ENCODE results near the gene NCAPH2. TPM values are rescaled to one million over a fixed set of nuclear protein-coding genes. Genes with fewer than 3 reads are reported as not detected.

NCAPH2 gene
- total and polyA plus RNA-seq, 2 of the 13 experiments (the other 11 are each of a cell fraction or from before 2014, with no cell fraction given): 28.1 to 64.4 TPM

DNA sequence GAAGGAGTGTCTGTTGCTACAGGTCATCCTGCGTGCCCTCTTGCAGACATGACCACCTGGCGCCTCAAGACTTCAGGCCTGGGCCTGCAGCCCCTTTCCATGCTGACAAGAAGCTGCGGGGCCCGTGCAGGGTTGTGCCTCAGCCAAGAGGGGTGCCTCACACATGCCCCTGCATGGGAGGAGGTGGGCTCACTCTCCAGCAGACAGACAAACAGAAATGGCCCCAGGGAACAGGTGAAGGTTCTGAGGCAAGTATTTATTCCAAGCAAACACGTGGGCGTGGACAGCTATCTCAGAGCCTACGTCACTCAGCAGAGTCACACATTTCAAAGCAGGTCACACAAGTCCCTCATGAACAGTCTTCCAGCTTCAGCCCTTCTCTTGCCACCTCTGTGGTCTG is 60.6 kb downstream of the NCAPH2 start (continued):
- peak; percentile 55; the same call in 1 of the 2 replicates for TF ChIP-seq ARID4A (CRISPR knock-in tag; IDR thresholded peaks at IDR 0.05; ENCODE audit: borderline replicate concordance)
- 0 out of 2 replicates have a peak, but pooled peaks have one; percentile 61 for TF ChIP-seq ZBTB7B (CRISPR knock-in tag; IDR thresholded peaks at IDR 0.05)
- TF ChIP-seq ZNF292 (CRISPR knock-in tag; IDR thresholded peaks at IDR 0.05; ENCODE audit: borderline replicate concordance, low read depth): 0 out of 2 replicates have a peak, but pooled peaks have one; percentile 0
- TF ChIP-seq, protein P1, sequence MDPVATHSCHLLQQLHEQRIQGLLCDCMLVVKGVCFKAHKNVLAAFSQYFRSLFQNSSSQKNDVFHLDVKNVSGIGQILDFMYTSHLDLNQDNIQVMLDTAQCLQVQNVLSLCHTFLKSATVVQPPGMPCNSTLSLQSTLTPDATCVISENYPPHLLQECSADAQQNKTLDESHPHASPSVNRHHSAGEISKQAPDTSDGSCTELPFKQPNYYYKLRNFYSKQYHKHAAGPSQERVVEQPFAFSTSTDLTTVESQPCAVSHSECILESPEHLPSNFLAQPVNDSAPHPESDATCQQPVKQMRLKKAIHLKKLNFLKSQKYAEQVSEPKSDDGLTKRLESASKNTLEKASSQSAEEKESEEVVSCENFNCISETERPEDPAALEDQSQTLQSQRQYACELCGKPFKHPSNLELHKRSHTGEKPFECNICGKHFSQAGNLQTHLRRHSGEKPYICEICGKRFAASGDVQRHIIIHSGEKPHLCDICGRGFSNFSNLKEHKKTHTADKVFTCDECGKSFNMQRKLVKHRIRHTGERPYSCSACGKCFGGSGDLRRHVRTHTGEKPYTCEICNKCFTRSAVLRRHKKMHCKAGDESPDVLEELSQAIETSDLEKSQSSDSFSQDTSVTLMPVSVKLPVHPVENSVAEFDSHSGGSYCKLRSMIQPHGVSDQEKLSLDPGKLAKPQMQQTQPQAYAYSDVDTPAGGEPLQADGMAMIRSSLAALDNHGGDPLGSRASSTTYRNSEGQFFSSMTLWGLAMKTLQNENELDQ (CRISPR knock-in tag; IDR thresholded peaks at IDR 0.05; ENCODE audit: borderline replicate concordance): no peak
- TF ChIP-seq CREB1 (IDR thresholded peaks at IDR 0.05): peak; percentile 87
- peak; percentile 83 for TF ChIP-seq CREB1 (CRISPR knock-in tag; IDR thresholded peaks at IDR 0.05)
- no peak for TF ChIP-seq SAP130 (CRISPR knock-in tag; IDR thresholded peaks at IDR 0.05; ENCODE audit: low read depth)

Measured in HepG2 (cell line).